Measurements from ENCODE around the gene LRRTM2. TPM values are rescaled to one million over a fixed set of nuclear protein-coding genes. Genes with fewer than 3 reads are reported as not detected.
A peak's percentile ranks its signal among the peaks of the same experiment; 100 is the strongest.

Gene LRRTM2
- total RNA-seq, 4 donors from 2014 or later = 0.20 to 3.7 (median 0.81) TPM

DNA sequence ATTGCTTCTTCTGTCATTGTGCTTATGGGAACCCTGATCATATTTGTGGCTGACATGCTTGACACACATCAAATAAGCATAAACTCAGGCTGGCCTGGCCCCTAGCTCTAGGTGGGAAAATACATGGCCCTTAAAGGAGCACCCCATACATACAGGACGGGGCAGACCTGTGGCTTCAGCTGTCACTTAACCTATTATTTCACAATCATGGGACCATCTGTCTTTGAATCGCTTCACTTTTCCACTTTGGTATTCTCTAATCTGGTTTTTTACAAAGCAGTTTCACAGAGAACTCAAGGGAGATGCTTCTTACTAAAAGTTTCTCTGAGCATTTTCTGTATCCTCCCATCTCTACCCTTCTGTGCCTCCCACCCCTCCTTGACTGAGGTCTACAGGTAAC lies 34.6 kb upstream of the LRRTM2 start:
- no peaks in the 10 kb centered on the region for H3K9me3 ChIP-seq
- 91 to 92% methylated on average over 2 of the region's 2 CpGs for WGBS, 2 donors
- no peak overlapping the region for H3K27ac ChIP-seq
- peaks cover 0 to 9% (median 0%) of the 10 kb centered on the region in 4 donors for H3K4me1 ChIP-seq
- H3K27me3 ChIP-seq = no peaks in the 10 kb centered on the region
- no peak overlapping the region for H3K4me3 ChIP-seq
- DNase-seq (ENCODE audit: low spot score in 2 of 2) = no peak
- peaks cover 0 to 65% (median 0%) of the 10 kb centered on the region in 3 donors for H3K36me3 ChIP-seq
- no peak for TF ChIP-seq POLR2A (IDR thresholded peaks at IDR 0.05)
- TF ChIP-seq, protein P1, sequence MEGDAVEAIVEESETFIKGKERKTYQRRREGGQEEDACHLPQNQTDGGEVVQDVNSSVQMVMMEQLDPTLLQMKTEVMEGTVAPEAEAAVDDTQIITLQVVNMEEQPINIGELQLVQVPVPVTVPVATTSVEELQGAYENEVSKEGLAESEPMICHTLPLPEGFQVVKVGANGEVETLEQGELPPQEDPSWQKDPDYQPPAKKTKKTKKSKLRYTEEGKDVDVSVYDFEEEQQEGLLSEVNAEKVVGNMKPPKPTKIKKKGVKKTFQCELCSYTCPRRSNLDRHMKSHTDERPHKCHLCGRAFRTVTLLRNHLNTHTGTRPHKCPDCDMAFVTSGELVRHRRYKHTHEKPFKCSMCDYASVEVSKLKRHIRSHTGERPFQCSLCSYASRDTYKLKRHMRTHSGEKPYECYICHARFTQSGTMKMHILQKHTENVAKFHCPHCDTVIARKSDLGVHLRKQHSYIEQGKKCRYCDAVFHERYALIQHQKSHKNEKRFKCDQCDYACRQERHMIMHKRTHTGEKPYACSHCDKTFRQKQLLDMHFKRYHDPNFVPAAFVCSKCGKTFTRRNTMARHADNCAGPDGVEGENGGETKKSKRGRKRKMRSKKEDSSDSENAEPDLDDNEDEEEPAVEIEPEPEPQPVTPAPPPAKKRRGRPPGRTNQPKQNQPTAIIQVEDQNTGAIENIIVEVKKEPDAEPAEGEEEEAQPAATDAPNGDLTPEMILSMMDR (IDR thresholded peaks at IDR 0.05) = no peak
- no peak for TF ChIP-seq EP300 (IDR thresholded peaks at IDR 0.05)

DNA sequence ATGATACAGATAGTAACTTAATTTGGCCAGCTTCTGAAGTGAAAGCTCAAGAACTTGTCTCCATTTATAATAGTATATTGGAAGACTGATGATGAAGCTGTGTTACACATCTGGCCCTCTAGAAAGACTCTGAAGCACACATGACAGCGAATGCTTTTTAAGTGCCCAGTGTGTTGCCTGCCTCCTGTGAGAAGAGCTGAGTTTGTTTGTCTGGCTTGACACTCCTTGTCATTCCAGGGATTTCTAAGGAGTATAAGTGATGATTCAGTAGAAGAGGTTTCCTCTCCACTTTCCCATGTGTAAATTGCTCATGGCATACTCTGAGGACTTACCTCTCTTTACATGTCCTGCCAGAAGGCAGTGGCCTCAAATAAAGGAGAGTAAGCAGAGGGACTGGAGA lies 30.4 kb upstream of the LRRTM2 start:
- no peak overlapping the region for H3K27ac ChIP-seq
- H3K4me3 ChIP-seq = no peak overlapping the region
- WGBS, 2 donors = 100% methylated on average over 1 of the region's 1 CpG
- TF ChIP-seq, protein P1 (IDR thresholded peaks at IDR 0.05) = no peak
- TF ChIP-seq POLR2A (IDR thresholded peaks at IDR 0.05) = no peak
- TF ChIP-seq EP300 (IDR thresholded peaks at IDR 0.05) = no peak
- H3K27me3 ChIP-seq = no peaks in the 10 kb centered on the region
- no peaks in the 10 kb centered on the region for H3K9me3 ChIP-seq
- DNase-seq (ENCODE audit: low spot score in 2 of 2) = no peak
- peaks cover 0 to 6% (median 0%) of the 10 kb centered on the region in 4 donors for H3K4me1 ChIP-seq
- peaks cover 0 to 83% (median 2%) of the 10 kb centered on the region in 3 donors for H3K36me3 ChIP-seq

DNA sequence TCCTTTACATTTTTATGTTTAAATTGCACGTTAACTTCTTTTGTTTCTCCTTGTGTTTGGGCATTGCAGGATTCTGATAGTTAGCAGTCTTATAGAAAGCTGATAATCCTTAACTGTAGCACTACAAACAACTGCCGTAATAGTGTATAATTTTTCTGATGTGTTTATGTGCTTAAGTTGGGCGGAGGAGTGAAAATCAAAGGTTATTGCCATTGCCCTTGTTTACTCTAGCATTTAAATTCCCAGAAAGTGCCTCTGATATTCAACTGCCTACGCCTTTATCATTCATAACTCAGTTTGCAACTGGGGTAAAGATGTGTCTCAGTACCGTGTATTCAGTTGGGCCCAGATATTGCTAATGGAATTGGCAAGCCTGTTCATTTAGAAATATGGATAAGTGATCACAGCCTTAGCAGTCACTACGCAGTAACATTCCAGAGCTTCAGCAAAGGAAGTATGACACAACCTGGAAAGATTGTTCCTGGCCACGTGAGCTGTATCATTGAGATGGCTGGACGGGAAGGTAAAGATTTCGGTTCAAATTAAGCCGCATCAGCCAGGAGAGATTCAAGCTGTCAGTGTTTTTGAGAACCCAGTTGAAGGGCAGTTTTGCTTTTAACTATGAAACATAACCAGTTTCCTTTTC lies 28.1 kb upstream of the LRRTM2 start:
- 76 to 82% methylated on average over 10 of the region's 10 CpGs for WGBS, 2 donors
- DNase-seq (ENCODE audit: low spot score in 2 of 2) = no peak
- peaks cover 0 to 11% (median 0%) of the 10 kb centered on the region in 4 donors for H3K4me1 ChIP-seq
- no peak overlapping the region for H3K4me3 ChIP-seq
- H3K9me3 ChIP-seq = no peaks in the 10 kb centered on the region
- peaks cover 0 to 70% (median 2%) of the 10 kb centered on the region in 3 donors for H3K36me3 ChIP-seq
- no peaks in the 10 kb centered on the region for H3K27me3 ChIP-seq
- TF ChIP-seq POLR2A (IDR thresholded peaks at IDR 0.05) (no peak), EP300 (IDR thresholded peaks at IDR 0.05) (no peak)
- TF ChIP-seq, protein P1 (IDR thresholded peaks at IDR 0.05) = no peak
- peak overlapping the region in 2 of 4 donors; percentile 9 to 32 for H3K27ac ChIP-seq

DNA sequence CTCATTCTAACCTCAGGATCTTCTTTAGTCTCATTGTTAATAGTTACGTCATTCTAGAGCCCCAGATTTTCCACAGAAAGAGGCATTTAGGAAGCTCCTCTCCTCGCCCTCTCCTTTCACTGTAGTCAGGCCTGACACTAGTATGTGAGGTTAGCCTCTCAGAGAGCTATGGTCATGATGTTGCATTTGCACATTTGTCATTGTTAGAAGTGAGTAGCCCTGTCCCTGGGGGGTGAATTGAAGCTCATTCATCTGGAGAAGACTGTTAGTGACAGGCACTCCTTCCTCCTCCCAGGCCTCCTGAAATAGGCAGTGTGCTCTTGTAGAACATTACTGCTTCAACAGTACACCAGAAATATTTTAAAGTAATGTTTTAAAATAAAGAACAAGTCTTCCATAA lies 26.6 kb upstream of the LRRTM2 start:
- DNase-seq (ENCODE audit: low spot score in 2 of 2) = no peak
- Histone ChIP-seq H3K4me1 (peaks cover 0 to 20% (median 0%) of the 10 kb centered on the region in 4 donors), H3K27me3 (no peaks in the 10 kb centered on the region), H3K4me3 (no peak overlapping the region), H3K36me3 (peaks cover 0 to 62% (median 2%) of the 10 kb centered on the region in 3 donors), H3K9me3 (no peaks in the 10 kb centered on the region), H3K27ac (no peak overlapping the region)
- WGBS, 2 donors = 83 to 87% methylated on average over 2 of the region's 2 CpGs
- TF ChIP-seq POLR2A (IDR thresholded peaks at IDR 0.05) (no peak), EP300 (IDR thresholded peaks at IDR 0.05) (no peak)
- TF ChIP-seq, protein P1 (IDR thresholded peaks at IDR 0.05) = no peak

DNA sequence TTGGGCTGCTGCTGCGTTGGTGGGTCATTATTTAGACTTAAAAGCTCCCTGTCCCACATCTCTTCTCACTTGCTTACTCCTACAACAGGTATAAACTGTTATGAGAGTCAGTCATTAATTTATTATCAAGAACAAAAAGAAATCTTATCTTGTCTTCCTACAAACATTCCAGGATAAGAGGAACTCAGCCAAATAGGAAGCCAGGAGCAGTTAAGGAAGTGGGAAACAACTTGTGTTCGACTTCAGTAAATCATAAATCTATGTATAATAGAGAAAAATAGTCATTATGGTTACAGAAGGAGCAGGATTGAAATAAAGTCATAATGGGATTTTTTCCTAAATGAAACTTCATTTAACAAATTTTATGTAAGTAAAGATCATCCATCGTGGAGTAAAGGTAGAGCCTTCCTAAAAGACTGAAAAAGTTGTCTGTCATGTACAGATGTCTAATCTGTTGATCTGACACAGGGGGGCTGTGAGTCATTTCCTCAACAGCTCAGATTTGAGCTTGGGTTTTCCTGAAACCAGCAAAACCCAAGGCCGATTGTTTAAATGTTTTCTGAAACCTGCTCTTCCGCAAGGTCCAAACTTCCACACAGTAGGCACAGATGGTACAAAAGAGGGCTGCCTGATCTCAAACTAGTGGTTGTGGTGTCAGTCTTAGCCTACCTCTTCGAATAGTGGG lies 25.3 kb upstream of the LRRTM2 start:
- H3K36me3 ChIP-seq = peaks cover 0 to 49% (median 2%) of the 10 kb centered on the region in 3 donors
- TF ChIP-seq, protein P1 (IDR thresholded peaks at IDR 0.05) = no peak
- TF ChIP-seq EP300 (IDR thresholded peaks at IDR 0.05) (no peak), POLR2A (IDR thresholded peaks at IDR 0.05) (no peak)
- peak overlapping the region in 1 of 4 donors; percentile 41 for H3K27ac ChIP-seq
- WGBS, 2 donors = 74 to 76% methylated on average over 6 of the region's 6 CpGs
- no peak overlapping the region for H3K4me3 ChIP-seq
- peaks cover 0 to 30% (median 0%) of the 10 kb centered on the region in 4 donors for H3K4me1 ChIP-seq
- H3K27me3 ChIP-seq = no peaks in the 10 kb centered on the region
- no peaks in the 10 kb centered on the region for H3K9me3 ChIP-seq
- DNase-seq (ENCODE audit: low spot score in 2 of 2) = no peak

All from tibial nerve (tissue), 4 donors.